ENCODE data around the gene SCAPER.

SCAPER gene

DNA sequence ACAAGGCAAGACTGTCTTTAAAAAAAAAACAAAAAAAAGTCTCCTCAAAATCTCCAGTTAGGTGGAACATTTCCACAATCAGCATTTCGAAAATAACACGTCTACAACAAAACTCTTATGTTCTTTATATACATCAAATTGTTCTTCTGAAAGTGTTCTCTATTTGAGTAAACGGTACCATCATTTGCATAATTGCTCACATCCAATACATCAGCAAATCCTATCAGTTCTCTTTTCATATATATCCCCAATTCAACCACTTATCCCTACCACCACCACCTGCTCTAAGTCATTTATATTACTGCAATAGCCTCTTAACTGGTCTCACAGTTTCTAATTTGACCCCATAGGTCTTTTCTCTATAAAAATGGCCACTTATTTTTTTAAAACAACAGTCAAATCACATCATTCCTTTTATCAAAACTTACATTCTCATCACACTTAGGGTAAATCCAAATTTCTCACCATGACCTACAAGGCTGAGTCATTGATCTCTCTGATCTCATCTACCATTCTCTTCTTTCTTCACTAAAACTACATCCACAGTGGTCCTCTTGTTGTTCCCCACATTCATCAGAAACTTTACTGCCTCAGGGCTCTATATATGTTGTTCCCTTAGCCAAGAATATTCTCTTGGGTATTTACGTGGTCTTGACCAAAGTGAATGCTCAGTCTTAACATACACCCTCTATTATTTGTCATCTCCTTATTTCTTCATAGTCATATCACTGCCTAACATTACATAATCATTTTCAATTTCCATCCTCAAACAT lies 237.0 kb downstream of the SCAPER start:
- no peak for DNase-seq

DNA sequence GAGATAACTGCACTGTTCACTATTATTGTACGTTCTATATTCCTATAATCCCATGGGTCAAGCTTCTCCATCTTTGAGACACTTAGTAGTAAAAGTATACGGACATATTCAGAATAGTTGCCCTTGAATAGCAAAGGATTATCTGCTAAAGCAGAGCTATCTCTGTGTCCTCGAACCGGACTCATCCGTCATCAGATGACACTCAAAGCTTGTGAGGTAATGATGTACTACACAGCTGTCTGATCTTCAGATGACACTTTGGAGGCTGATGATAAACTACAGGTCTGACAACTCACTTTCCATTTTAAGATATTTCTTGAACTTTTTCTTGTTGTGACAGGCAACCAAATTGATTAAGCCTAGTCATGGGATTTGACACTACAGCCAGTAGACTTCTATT lies 240.2 kb downstream of the SCAPER start:
- no peak for DNase-seq

DNA sequence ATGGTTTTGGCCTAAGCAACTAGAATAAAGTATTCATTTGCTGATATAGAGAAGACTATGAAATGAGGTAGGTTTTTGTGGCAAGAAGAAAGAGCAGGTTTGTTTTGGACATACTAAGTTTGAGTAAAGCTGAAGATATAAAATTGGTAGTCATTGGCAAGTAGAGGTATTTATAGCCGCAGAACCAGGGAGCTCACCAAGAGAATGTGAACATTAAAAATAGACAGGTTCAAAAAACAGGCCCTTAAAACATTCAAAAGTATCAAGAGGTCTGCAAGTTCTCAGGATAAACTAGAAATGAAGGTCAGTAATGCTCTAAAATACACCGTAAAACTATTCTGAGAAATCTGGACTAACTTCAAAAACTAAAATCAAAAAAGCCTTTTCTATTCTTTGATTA lies 240.7 kb downstream of the SCAPER start:
- DNase-seq, result no peak

DNA sequence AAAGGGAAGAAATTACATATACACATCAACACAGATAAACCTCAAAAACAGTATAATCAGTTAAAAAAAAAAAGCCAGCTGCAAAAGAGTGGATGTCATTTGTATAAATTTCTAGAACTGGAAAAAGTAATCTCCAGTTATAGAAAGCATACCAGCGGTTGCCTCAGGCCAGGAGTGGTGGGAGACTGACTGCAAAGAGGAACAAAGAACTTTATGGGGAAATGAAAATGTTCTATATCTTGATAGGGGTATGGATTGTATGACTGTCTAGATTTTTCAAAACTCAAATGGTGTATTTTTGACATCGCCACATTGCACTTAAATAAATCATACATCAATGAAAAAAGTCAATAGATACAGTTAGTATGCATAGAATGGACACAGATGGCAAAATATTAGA lies 241.6 kb downstream of the SCAPER start:
- no peak for DNase-seq

DNA sequence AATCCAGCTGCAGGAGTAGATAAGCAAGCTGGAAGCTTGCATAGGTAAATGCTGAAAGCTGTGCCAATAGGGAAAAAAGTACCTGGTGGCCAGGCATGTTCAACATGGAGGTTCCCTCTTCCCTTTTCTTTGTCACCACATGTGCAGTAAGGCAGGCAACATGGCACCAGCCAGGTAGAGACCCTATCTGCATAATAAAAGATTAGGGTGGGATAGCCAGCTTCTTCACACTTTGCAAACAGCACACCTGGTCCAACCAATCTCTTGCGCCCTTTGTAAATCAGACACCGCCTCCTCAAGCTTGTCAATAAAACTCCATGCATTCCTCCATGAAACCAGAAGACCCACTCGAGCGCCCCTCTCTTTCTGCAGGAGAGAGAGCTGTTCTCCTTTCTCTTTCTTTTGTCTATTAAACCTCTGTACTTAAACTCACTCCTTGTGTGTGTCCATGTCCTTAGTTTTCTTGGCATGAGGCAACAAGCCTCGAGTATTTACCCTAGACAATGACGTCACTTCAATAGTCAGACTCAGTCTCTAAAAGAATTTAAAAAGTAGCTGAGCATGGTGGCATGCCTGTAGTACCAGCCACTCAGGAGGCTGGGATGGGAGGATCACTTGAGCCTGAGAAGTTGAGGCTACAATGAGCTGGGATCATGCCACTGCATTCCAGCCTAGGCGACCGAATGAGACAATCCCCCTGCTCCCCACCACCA lies 256.3 kb downstream of the SCAPER start:
- DNase-seq, result no peak

DNA sequence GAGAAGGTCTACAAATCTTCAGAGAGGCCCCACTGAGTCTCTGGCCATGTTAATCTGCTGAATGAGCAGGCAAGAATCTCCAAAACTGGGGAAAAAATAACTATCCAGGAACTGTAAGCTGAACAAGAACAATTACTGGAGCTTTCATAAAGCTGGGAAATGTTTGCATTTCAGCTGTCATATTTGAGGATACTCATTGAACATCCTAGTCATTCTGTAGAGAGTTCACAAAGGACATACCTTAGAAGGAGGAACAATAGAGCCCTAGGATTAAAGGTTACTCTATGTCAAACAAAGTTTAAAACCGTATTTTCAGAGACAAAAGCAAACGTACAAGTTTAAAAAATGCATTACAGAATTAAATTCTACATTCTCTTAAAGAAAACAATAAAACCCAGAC lies 257.5 kb downstream of the SCAPER start:
- no peak for DNase-seq

DNA sequence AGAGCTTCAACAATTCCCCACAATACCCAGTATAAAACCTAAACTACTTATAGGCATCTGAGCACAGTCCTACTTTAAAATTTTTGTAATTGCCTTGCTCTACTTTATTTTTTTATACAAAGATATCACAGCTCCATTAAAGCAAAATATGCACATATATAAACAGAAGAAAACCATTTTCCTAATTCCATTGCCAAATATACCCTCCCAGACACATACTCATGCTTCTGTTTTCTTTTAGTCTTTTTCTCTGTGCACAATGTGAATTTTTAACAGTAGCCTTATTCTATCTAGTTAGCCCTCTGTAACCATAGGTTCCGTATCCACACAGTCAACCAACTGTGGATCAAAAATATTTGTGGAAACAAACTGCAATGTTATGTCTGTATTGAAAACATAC lies 260.5 kb downstream of the SCAPER start:
- no peak for DNase-seq

DNA sequence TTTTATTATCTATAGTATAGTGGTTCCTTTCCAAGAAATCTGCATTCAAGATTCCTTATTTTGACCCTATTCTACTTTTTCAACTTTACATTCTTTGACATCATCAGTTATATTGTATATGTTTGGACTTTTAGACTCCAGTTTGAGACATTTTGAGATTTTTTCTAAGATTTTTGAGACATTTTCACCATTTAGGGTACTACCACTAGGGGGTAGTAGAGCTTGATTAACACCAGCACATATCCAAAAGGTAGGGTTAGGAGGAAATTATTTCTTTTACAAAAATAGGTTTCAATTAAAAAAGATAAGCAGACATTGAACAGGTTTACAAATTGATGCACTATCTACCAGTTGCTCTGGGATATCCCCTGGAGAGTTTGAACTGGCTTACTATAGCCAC lies 262.5 kb downstream of the SCAPER start:
- no peak for DNase-seq

DNA sequence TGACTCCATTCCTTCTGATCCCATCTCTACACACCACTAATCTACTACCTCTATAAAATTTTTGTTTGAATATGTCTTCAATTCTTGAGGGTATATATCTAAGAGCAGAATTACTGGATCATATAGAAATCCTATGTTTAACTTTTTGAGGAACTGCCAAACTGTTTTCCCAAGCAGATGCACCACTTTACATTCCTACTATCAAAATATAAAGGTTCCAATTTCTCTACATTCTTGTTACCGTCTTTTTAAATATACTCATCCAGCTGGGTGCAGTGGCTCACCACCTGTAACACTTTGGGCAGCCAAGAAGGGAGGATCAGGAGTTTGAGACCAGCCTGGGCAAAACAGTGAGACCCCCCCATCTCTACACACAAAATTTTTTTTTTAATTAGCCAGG lies 268.0 kb downstream of the SCAPER start:
- no peak for DNase-seq

DNA sequence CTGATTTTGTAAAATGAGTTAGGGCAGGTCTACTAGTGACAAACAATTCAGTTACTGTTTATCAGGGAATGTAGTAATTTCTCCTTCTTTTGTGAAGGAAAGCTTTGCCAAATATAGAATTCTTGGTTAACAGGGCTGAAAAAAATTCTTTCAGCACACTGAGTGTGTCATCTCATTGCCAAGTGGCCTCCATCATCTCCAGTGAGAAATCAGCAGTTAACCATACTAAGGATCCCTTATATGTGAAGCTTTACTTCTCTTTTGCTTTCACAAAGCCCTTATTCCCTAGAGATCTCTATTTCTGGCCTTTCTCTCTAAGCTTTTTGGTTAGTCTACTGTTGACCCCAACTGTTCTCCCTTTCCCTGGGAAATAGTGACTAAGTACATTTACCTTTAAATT lies 269.1 kb downstream of the SCAPER start:
- DNase-seq, result no peak

DNA sequence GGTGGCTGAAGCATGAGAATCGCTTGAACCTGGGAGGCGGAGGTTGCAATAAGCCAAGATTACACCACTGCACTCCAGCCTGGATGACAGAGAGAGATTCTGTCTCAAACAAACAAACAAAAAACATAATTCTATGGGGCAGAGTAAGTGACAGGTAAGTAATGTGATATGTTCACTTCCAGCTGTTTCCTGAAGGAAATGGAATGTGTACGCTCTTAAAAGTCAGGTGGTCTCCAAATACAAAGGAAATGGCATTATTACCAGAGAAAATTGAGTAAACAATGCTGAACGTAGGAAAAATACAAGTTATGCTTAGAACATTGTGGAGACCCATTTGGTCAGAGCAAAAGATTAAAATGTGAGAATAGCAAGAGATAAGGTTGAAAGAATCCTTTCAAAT lies 278.5 kb downstream of the SCAPER start:
- no peak for DNase-seq

DNA sequence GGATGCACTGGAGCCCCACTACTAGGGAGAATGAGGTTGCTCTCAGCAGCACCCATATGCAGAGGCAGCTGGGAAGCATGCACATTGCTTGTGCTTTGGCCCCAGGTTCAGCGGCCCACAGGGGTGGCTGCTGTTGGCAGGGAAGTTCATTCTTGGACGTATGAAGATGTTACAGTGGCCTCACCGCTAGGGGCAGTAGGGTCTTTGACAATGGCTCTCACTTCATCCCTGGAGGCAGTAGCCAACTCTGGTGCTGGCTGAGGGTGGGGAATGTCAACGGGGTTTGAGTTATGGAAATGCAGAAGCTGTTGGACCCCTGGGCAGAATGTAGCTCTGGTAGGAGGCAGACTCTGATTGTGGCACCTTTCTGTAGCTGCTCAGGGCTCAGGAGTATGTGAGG lies 279.9 kb downstream of the SCAPER start:
- DNase-seq, result no peak

DNA sequence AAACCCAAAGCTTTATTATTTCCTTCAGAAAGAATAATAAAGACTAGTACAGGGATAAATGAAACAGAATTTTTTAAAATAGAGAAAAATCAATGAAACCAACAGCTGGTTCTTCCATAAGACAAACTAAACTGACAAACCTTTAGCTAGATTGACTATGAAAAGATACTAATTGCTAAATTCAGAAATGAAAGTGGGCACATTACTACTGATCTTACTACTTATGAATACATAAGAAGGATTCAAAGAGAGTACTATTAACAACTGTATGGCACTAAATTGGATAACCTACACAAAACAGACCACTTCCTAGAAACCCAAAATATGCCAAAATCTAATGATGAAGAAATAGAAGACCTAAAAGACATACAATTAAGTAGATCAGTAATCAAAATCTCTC lies 290.4 kb downstream of the SCAPER start:
- DNase-seq, result no peak

DNA sequence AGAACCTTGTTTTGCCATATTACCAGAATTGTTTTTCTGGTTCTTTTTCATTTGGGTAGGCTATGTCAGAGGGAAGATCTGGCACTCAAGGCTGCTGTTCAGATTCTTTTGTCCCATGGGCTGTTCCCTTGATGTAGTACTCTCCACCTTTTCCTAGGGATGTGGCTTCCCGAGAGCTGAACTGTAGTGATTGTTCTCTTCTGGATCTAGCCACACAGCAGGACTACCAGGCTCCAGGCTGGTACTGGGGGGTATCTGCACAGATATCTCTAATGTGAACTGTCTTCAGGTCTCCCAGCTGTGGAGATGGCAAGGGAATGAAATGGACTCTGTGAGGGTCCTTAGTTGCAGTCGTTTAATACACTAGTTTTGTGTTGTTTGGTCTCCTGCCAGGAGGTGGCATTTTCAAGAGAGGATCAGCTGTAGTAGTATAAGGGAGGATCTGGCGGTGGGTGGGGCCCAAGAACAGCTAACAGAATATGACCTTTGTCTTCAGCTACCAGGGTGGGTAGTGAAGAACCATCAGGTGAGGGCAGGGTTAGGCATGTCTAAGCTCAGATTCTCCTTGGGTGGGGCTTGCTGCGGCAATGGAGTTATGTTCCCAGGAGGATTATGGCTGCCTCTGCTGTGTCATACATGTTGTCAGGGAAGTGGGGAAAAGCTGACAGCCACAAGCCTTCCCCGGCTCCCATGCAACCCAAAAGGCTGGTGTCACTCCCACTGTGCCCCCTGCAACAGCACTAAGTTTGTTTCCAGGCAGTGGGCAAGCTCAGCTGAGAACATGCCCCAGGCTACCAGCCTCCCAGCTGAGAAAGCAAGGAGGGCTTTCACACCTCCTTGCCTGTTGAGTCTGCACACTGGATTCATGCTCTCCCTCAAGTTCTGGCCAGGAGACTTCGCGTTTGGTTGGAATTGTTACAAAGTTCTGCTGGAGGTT lies 316.1 kb downstream of the SCAPER start:
- DNase-seq, result no peak

DNA sequence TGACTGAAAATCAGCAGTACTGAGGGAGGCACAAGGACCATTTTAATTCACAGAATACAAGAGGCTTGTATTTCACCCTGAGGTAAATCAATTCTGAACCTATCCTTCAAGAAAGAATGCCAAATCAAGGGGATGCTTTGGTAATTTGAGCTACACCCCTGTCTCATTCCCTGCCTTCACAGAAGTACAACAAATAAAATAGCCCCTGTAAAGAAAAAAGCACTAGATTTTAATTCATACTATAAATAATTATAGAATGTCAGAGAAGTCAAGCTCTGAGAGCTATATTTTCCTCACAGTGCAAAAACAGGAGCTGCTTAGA lies 319.6 kb downstream of the SCAPER start:
- DNase-seq, result no peak

DNA sequence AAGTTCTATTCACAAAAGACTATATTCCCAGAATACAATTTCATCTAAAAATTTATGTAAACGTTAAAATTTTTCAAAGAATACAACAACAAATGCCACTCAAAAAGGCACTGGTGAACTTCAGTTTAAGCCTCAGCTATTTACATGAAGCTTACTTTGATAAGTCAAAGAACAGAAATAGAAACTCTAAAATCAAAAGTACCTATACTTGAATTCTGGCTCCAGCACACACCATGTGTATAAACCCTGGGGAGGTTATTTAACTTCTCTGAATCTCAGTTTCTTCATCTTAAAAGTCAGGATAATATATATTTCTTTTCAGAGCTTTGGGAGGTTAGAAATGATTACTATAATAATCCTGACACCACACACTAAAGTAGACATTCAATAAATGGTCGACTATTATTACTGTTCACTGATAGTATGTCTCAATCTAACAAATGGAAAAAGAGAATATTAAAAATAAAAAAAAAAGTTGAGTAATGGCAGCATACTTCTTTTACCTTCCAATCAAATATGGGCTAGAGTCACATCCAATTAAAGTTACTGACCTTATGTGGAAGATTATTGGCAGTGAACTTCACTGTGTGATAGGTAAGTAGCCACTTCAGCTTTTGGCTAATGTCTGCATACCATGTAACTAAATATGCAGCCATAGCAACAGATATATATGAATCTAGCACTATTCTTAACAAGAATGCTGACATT lies 320.1 kb downstream of the SCAPER start:
- DNase-seq, result no peak

DNA sequence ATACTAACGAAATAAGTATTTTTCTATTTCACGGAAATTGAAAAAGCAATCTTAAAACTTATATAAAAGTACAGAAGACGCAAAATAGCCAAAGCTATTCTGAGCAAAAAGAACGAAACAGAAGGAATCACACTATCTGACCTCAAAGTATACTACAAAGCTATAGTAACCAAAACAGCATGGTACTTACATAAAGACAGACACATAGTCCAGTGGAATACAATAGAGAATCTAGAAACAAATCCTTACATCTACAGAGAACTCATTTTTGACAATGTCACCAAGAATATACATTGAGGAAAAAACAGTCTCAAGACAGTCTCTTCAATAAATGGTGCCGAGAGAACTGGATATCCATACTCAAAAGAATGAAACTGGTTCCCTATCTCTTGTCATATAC lies 322.6 kb downstream of the SCAPER start:
- no peak for DNase-seq

DNA sequence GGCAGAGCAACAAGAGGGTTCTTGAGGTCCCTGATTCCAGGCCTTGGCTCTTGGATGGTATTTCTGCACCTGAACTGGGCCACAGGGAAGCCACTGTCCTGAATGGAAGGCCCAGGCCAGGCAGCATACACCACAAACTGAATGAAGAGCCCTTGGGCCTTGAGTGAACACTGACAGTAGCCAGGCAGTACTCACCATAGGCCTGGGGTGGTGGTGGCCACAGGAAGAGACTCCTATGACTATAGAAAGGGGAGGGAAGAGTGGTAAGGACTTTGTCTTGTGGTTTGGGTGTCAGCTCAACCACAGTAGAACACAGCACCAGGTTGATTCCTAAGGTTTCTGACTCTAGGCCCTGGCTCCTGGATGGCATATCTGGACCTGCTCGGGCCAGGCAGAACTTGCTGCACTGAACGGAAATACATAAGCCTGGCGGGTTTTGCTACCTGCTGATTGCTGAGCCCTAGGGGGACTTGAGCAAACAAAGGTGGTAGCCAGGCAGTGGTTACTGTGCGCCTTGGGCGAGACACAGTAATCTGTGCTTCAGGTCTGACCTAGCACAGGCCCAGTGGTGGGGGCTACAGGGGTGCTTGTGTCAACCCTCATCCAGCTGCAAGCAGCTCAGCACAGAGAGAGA lies 327.1 kb downstream of the SCAPER start:
- no peak for DNase-seq

DNA sequence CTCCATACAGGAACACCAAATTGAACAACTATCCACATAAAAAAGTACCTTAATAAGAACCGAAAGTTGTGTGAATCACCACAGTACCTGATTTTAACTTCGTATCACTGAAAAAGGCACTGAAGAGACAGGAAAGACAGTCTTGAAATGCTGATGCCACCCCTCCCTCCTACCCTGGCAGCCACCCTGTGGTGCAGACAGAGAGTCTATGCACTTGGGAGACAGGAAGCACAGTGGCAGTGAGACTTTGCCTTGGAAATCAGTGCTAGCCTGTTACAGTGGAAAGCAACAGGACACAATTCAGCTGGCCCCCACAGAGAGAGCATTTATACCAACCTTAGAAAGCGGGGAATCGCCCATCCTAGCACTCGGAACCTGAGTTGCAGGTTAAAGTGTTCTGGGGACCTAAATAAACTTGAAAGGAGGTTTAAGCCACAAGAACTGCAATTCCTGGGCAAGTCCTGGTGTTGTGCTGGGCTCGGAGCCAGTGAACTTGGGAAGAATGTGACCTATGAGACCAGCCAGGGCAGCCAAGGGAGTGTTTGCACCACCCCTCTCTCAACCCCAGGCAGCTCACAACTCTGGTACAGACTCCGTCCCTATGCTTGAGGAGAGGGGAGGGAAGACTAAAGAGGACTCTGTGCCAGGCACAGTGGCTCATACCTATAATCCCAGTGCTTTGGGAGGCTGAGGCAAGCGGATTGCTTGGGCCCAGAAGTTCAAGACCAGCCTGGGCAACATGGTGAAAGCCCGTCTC lies 328.4 kb downstream of the SCAPER start:
- DNase-seq, result no peak

DNA sequence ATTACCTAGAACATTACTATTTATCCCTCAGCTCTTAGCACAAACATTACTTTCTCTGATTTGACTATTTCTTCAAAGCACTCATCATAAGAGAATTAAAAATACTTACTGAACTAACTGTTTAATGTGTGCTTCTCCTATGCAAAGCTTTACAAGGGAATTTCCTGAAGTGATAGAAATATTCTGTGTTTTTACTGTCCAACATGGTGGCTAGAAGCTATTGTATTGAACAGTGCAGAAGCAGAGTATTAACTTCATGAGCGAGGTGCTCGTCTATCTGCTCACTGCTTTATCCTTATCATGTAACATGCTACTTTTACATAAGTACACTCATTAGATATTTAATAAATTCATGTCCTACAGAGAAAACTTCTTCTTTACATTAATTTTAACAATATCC lies 329.5 kb downstream of the SCAPER start:
- no peak for DNase-seq

DNA sequence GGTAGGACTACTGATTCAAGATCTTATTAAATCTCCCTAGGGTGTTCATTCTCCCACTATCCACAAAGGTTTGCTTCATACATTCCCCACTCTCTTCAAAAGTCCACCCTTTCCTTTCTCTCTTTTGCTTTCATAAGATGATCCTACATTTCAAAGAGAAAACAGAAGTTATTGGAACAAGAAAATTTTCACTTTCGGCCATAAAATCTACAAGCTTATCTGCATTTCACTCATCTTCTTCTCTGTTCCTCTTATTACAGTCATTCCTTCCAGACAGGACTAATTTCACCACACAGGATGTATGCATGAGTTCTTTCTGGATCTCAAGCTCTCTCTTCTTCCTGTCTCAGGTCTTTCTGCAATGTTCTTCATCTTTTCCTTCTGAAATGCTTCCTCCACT lies 329.9 kb downstream of the SCAPER start:
- no peak for DNase-seq

DNA sequence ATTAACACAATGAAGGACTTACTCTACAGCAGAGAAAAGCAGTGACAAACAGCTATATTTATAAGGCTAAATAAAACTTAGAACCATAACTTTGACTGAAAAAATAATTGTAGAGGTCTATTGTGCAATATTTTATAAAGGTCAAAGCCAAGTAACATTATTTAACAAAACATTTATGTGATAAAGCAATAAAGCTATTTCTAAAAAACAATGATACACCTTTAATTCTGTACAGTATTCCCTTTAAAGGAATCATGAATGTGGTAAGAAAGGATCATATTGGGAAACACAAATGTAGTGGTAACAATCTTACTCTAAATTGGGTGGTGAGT lies 332.2 kb downstream of the SCAPER start:
- no peak for DNase-seq
